Fibroblast of lung (primary cell): Measurements from ENCODE around the gene ARHGEF4. TPM values are rescaled to one million over a fixed set of nuclear protein-coding genes. Genes with fewer than 3 reads are reported as not detected.

Experiments used
- DNase-seq, 2 donors: peaks; one replicate each; pipeline versions ENCODE4 v3.0.0 to v3.0.0-alpha.2; 2010; ENCODE audit warnings: low read depth in 2 of 2
- H2AFZ ChIP-seq: 2 replicates; pipeline ENCODE4 v1.5.1; 2012; ENCODE audit warnings: low read length, control low read depth, inconsistent platforms
- H3K27ac ChIP-seq: 2 replicates; pipeline ENCODE4 v1.5.1; 2011; ENCODE audit warnings: low read length, control low read depth; ENCODE audit not compliant: insufficient read depth
- H3K27me3 ChIP-seq: 2 replicates; pipeline ENCODE4 v1.5.1; 2011; ENCODE audit warnings: mild to moderate bottlenecking, low read length; ENCODE audit not compliant: control insufficient read depth, insufficient read depth
- H3K36me3 ChIP-seq: 2 replicates; pipeline ENCODE4 v1.5.1; 2011; ENCODE audit warnings: low read length; ENCODE audit not compliant: control insufficient read depth, insufficient read depth
- H3K4me1 ChIP-seq: 2 replicates; pipeline ENCODE4 v1.5.1; 2011; ENCODE audit warnings: low read length; ENCODE audit not compliant: control insufficient read depth, insufficient read depth; ENCODE audit errors: extremely low read depth
- H3K4me2 ChIP-seq: 2 replicates; pipeline ENCODE4 v1.5.1; 2011; ENCODE audit warnings: low read length, control low read depth; ENCODE audit not compliant: insufficient read depth; ENCODE audit errors: extremely low read depth
- H3K4me3 ChIP-seq, 4 experiments: fragments of 200-600 bp in 1 of 4; sonication (generic) in 1 of 4; replicated peaks in 1 of 4; 2 replicates each; pipeline ENCODE4 v1.5.1; 2011 to 2016; ENCODE audit warnings: low read length in 4 of 4, low read depth in 3 of 4, mild to moderate bottlenecking in 3 of 4, control low read depth in 2 of 4, inconsistent platforms in 1 of 4, mixed read lengths in 1 of 4; ENCODE audit not compliant: insufficient read depth in 1 of 4; ENCODE audit errors: control extremely low read depth in 1 of 4
- H3K79me2 ChIP-seq: 2 replicates; pipeline ENCODE4 v1.5.1; 2012; ENCODE audit warnings: mild to moderate bottlenecking, low read length, inconsistent platforms; ENCODE audit not compliant: control insufficient read depth, insufficient read depth
- H3K9ac ChIP-seq: 2 replicates; pipeline ENCODE4 v1.5.1; 2011; ENCODE audit warnings: mild to moderate bottlenecking, low read length, control low read depth; ENCODE audit not compliant: insufficient read depth
- H3K9me3 ChIP-seq: 2 replicates; pipeline ENCODE4 v1.5.1; 2012; ENCODE audit warnings: low read depth, low read length; ENCODE audit not compliant: control insufficient read depth, insufficient read depth
- H4K20me1 ChIP-seq: 2 replicates; pipeline ENCODE4 v1.5.1; 2011; ENCODE audit warnings: low read length; ENCODE audit not compliant: control insufficient read depth, insufficient read depth; ENCODE audit errors: extremely low read depth
- EZH2 ChIP-seq: IDR thresholded peaks from 2 replicates; pipeline ENCODE4 v1.5.1; 2012; ENCODE audit warnings: low read length, control low read depth, mild to moderate bottlenecking; ENCODE audit errors: missing control alignments
- polyA plus RNA-seq, 2 donors: library from polyadenylated mRNA; depleted of rRNA in 1 of 2; stranded (reverse) in 1 of 2; unstranded in 1 of 2; fragments of >200 nt; gene quantifications; 2 replicates each; pipeline ENCODE4 v1.2.1, GENCODE V29; 2011 to 2012; ENCODE audit warnings: missing spikeins in 1 of 2
- total RNA-seq: library from RNA; depleted of rRNA; stranded (reverse); fragments of >200 nt; gene quantifications from 2 replicates; pipeline ENCODE4 v1.2.1, GENCODE V29; 2014
- TF ChIP-seq, protein P1 (sequence below), 2 donors: IDR thresholded peaks in 1 of 2; conservative IDR thresholded peaks in 1 of 2; 1 replicate in 1 of 2; 2 replicates in 1 of 2; pipeline ENCODE4 v1.5.1; 2011 to 2012; ENCODE audit warnings: low read length in 2 of 2, control low read depth in 1 of 2, inconsistent platforms in 1 of 2, low read depth in 1 of 2, mild to moderate bottlenecking in 1 of 2

The ARHGEF4 gene
- total and polyA plus RNA-seq, 2 donors (not counting 1 experiment from before 2014, with no cell fraction given) = 0.05 to 0.83 TPM

DNA sequence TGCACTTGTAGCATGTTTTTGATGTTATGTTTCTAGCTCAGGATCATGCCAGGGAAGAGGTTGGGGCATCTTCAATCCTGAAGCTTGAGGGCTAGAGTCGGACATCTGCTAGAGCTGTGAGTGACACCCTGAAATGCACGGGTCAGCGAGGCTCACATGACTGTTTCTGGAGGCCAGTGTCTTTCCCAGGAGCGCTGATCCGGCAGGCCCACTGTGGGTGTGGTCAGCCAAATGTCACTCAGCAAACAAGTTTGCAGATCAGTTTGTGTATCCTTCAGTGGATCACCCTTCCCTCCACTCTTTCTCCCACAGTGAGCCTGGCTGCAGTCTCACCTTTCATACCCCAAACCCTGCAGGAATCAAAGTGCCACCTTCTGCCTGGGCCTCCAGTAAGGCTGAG lies 23.0 kb upstream of the ARHGEF4 start:
- Histone ChIP-seq H3K9me3 (no peaks in the 10 kb centered on the region), H3K4me1 (no peaks in the 10 kb centered on the region), H3K27me3 (no peaks in the 10 kb centered on the region), H3K27ac (no peak overlapping the region), H4K20me1 (no peaks in the 10 kb centered on the region), H3K36me3 (no peaks in the 10 kb centered on the region), H3K9ac (no peak overlapping the region), H3K79me2 (no peaks in the 10 kb centered on the region), H3K4me2 (no peak overlapping the region), H3K4me3 (no peak overlapping the region), H2AFZ (no peak overlapping the region)
- TF ChIP-seq, protein P1, sequence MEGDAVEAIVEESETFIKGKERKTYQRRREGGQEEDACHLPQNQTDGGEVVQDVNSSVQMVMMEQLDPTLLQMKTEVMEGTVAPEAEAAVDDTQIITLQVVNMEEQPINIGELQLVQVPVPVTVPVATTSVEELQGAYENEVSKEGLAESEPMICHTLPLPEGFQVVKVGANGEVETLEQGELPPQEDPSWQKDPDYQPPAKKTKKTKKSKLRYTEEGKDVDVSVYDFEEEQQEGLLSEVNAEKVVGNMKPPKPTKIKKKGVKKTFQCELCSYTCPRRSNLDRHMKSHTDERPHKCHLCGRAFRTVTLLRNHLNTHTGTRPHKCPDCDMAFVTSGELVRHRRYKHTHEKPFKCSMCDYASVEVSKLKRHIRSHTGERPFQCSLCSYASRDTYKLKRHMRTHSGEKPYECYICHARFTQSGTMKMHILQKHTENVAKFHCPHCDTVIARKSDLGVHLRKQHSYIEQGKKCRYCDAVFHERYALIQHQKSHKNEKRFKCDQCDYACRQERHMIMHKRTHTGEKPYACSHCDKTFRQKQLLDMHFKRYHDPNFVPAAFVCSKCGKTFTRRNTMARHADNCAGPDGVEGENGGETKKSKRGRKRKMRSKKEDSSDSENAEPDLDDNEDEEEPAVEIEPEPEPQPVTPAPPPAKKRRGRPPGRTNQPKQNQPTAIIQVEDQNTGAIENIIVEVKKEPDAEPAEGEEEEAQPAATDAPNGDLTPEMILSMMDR (conservative IDR thresholded peaks at IDR 0.05 in 1 of 2, IDR thresholded peaks at IDR 0.05 in 1 of 2; ENCODE audit: low read depth in 1 of 2, low read length in 2 of 2) = no peak
- no peak for TF ChIP-seq EZH2
- no peak for DNase-seq

DNA sequence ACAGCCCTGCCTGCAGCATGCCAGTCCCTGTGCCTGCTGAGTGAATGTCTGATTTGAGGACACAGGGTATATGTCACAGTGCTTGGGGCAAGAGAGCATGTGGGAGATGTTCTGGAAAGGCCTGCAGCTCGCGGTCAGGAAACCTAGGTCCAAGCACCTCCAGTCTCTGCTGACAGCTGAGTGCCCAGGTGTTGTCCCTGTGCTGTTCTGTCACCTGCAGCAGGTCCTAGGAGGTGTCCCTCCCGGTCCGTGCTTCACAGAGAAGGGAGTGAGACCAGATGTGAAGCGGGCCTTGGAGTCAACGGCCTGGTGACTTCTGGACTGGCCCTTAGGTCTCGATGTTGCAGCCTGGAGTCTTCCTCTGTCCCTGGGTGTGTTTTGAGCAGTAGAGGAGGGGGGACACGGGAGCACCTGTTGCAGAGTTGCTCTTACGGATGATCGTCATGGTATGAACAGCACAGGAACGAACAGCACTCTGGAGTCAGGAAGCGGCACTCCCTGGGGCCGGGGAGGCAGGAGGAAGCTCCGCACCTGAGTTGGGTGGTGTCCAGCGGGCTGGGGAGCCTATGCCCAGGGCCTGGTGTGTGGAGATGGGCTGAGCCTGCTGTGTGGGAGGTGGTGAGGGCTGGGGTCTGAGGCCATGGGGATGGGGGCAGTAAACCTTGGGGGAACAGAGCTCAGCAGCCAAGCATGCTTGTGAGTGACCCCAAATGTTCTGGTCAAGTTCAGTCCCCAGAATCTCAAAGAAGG lies 21.6 kb upstream of the ARHGEF4 start:
- Histone ChIP-seq H3K9ac (no peak overlapping the region), H3K36me3 (no peaks in the 10 kb centered on the region), H3K79me2 (no peaks in the 10 kb centered on the region), H3K27me3 (no peaks in the 10 kb centered on the region), H4K20me1 (no peaks in the 10 kb centered on the region), H3K9me3 (no peaks in the 10 kb centered on the region), H2AFZ (no peak overlapping the region), H3K4me2 (no peak overlapping the region), H3K4me1 (no peaks in the 10 kb centered on the region), H3K4me3 (no peak overlapping the region), H3K27ac (no peak overlapping the region)
- no peak for DNase-seq
- TF ChIP-seq, protein P1 (conservative IDR thresholded peaks at IDR 0.05 in 1 of 2, IDR thresholded peaks at IDR 0.05 in 1 of 2; ENCODE audit: low read depth in 1 of 2, low read length in 2 of 2) = no peak
- TF ChIP-seq EZH2 = no peak

DNA sequence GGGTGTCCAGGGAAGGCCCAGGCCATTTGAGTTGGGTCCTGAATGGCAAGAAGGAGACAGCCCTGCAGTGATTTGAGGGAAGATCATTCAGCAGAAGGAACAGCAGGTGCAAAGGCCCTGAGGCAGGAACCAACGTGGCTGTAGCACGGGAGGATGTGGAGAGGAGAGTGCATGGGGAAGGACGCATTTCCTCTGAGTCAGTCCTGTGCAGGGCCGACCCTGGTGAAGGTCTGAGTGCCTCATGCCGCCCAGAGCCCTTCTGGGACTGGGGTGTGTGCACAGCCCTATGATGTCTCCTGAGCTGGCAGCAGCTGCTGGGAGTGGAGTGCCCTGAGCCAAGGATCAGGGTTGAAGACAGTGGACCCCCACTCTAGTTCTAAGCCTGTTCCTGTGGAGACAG lies 17.9 kb upstream of the ARHGEF4 start:
- Histone ChIP-seq H3K4me3 (no peak overlapping the region), H4K20me1 (no peaks in the 10 kb centered on the region), H3K9ac (no peak overlapping the region), H2AFZ (no peak overlapping the region), H3K27ac (no peak overlapping the region), H3K36me3 (no peaks in the 10 kb centered on the region), H3K27me3 (no peaks in the 10 kb centered on the region), H3K9me3 (no peaks in the 10 kb centered on the region), H3K79me2 (no peaks in the 10 kb centered on the region), H3K4me2 (no peak overlapping the region), H3K4me1 (no peaks in the 10 kb centered on the region)
- no peak for TF ChIP-seq EZH2
- TF ChIP-seq, protein P1 (conservative IDR thresholded peaks at IDR 0.05 in 1 of 2, IDR thresholded peaks at IDR 0.05 in 1 of 2; ENCODE audit: low read depth in 1 of 2, low read length in 2 of 2) = no peak
- no peak for DNase-seq
